C4-2B (cell line): ENCODE measurements around the gene SIRT4.

Experiments
- CTCF ChIP-seq: fragments of 450-650 bp; conservative IDR thresholded peaks from 2 replicates; pipeline ENCODE4 v1.5.1; 2017; ENCODE audit warnings: mild to moderate bottlenecking
- ZFX ChIP-seq: fragments of 450-650 bp; IDR thresholded peaks from 2 replicates; pipeline ENCODE4 v1.6.1; 2017

GRCh38 chr12:120276734-120277133 is 25.4 kb upstream of the SIRT4 start:
- no peak for TF ChIP-seq ZFX
- no peak for TF ChIP-seq CTCF
